ENCODE data around the gene OXSR1.

The OXSR1 gene

DNA sequence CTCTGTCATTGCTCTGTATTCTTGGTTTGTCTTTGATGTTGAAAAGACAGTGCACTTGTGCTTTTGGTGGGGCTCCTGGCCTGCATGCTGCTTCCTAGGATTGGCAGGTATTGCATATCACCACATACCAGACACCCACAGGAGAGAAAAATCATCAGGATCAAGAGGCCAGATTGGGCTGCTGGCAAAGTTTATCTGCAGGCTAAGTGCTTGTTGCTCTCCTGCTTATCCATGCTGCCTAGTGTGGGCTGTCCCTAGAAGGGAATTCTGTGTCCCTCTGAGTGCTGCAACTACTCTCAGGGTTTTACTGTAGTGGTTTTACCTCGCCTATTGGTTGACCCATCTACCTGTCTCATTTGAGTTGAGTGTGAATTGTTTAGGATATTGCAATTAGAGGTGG is 99.4 kb downstream of the OXSR1 start:
- Histone ChIP-seq H3K9ac (ENCODE audit: low read length) (no peak overlapping the region), H3K27ac (ENCODE audit: low read depth, low read length) (no peak overlapping the region), H3K27me3 (ENCODE audit: control insufficient read depth, insufficient read depth, low read length) (no peaks in the 10 kb centered on the region), H3K4me1 (ENCODE audit: control insufficient read depth, insufficient read depth, low read length) (no peaks in the 10 kb centered on the region), H3K4me3 (ENCODE audit: low read length) (no peak overlapping the region), H3K36me3 (ENCODE audit: control insufficient read depth, insufficient read depth, low read length) (no peaks in the 10 kb centered on the region)

DNA sequence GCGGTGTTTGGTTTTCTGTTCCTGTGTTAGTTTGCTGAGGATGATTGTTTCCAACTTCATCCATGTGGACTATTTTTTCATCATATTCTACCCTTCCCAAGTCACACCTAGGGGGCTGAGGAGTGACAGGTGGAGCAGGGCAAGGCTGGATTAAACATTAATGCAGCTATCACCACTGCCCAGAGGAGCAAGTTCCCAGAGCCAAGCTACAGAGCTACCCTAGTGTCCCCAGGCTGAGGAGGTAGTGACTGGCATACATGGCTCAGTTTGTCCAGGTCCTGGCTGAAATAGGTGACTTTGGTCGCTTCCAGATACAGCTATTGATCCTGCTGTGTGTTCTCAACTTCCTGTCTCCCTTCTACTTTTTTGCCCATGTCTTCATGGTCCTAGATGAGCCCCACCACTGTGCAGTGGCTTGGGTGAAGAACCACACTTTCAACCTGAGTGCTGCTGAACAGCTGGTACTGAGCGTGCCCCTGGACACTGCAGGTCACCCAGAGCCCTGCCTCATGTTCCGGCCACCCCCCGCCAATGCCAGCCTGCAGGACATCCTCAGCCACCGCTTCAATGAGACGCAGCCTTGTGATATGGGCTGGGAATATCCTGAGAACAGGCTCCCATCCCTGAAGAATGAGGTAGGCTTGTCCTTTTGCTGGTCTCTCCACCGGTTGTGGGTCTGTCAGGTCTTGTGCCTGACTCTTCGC is 100.4 kb downstream of the OXSR1 start, which contains the start of gene SLC22A13:
SLC22A13 (plus strand) TSS at position 209 of the 704 bp plus-strand sequence; CDS start at position 258, 49 bp downstream.
- Histone ChIP-seq H3K4me3 (ENCODE audit: low read length) (no peak within 1 kb of the TSS), H3K36me3 (ENCODE audit: control insufficient read depth, insufficient read depth, low read length) (no peaks in the 10 kb centered on the region), H3K27me3 (ENCODE audit: control insufficient read depth, insufficient read depth, low read length) (no peaks in the 10 kb centered on the region), H3K4me1 (ENCODE audit: control insufficient read depth, insufficient read depth, low read length) (no peaks in the 10 kb centered on the region), H3K9ac (ENCODE audit: low read length) (no peak within 1 kb of the TSS), H3K27ac (ENCODE audit: low read depth, low read length) (no peak within 1 kb of the TSS)

DNA sequence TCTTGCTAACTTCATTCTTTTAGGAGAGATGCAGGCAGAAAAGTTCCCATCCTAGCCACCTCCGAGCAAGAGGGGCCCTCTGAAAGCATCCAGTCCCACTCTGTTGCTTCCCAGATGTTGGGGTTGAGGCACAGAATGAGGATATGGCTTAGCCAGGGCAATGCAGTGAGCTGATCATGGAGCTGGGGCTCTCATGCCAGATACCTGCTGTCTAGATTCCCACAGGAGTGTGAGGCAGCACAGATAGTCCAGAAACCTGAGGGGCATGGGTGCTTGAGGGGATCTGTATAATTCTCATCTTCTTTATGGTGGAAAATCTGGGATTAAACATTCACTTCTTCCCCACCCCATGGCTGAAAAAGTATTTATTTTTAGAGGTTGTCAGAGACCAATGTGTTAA is 101.5 kb downstream of the OXSR1 start:
- H3K27me3 ChIP-seq (ENCODE audit: control insufficient read depth, insufficient read depth, low read length), result no peaks in the 10 kb centered on the region
- H3K36me3 ChIP-seq (ENCODE audit: control insufficient read depth, insufficient read depth, low read length), result no peaks in the 10 kb centered on the region
- H3K4me3 ChIP-seq (ENCODE audit: low read length), result no peak overlapping the region
- no peak overlapping the region for H3K27ac ChIP-seq (ENCODE audit: low read depth, low read length)
- no peaks in the 10 kb centered on the region for H3K4me1 ChIP-seq (ENCODE audit: control insufficient read depth, insufficient read depth, low read length)
- H3K9ac ChIP-seq (ENCODE audit: low read length), result no peak overlapping the region

DNA sequence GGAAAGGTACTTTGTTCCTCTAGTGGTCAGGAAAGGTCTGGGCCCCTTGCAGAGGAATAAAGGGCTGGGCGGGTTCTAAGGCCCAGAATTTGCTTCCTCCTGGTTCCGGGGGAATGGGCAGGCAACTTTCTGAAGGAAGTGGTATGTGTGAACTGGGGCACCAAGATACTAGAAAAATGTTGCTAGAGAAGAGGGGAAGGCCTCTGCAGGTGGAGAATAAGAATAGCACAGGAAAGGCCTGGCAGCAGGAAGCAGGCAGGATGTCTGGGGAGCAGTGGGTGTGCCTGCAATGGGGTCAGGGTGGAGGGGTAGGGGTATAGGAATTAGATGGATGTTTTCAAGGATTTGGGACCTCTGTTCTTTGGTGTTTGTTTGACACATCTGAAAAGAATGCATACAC is 102.3 kb downstream of the OXSR1 start:
- Histone ChIP-seq H3K36me3 (ENCODE audit: control insufficient read depth, insufficient read depth, low read length) (no peaks in the 10 kb centered on the region), H3K27ac (ENCODE audit: low read depth, low read length) (no peak overlapping the region), H3K27me3 (ENCODE audit: control insufficient read depth, insufficient read depth, low read length) (no peaks in the 10 kb centered on the region), H3K9ac (ENCODE audit: low read length) (no peak overlapping the region), H3K4me1 (ENCODE audit: control insufficient read depth, insufficient read depth, low read length) (no peaks in the 10 kb centered on the region), H3K4me3 (ENCODE audit: low read length) (no peak overlapping the region)

DNA sequence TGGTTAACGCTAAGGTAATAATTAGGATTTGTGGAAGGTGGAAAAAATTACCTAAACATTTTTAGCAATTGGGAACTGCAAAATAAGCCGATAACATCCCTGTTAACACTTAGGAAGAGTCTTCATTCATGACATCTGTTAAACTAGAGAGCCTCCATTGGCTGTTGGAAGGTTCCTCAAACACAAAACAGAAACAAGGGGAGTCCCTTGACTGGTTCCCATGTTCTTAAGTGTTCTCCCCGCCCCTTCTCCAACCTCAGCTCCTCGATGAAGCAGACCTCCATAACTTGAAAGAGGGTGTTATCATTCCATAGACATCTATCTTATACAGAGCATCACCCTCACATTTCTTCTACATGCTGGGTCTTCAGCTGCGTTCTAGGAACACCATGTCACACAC is 102.8 kb downstream of the OXSR1 start:
- no peaks in the 10 kb centered on the region for H3K27me3 ChIP-seq (ENCODE audit: control insufficient read depth, insufficient read depth, low read length)
- no peaks in the 10 kb centered on the region for H3K36me3 ChIP-seq (ENCODE audit: control insufficient read depth, insufficient read depth, low read length)
- H3K4me3 ChIP-seq (ENCODE audit: low read length), result no peak overlapping the region
- no peaks in the 10 kb centered on the region for H3K4me1 ChIP-seq (ENCODE audit: control insufficient read depth, insufficient read depth, low read length)
- no peak overlapping the region for H3K27ac ChIP-seq (ENCODE audit: low read depth, low read length)
- no peak overlapping the region for H3K9ac ChIP-seq (ENCODE audit: low read length)

DNA sequence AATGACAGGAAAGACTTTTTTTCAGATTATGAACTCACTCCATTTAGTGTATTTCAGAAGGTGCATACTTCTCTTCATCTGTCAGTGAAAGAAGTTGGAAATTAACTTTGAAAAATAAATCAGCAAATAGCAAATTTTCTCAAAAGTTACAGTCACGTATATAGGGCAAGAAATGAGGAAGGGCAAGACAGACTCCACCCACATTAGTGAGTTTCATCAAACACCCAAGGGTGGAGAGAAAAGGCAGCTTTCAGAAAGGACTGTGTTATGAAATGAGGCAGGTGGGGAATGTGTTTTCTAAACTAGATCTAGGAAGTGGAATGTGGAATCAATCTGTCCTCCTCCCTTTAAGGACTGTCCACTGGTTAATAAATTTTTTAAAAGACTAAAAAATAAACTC is 103.2 kb downstream of the OXSR1 start:
- no peaks in the 10 kb centered on the region for H3K36me3 ChIP-seq (ENCODE audit: control insufficient read depth, insufficient read depth, low read length)
- no peak overlapping the region for H3K27ac ChIP-seq (ENCODE audit: low read depth, low read length)
- no peak overlapping the region for H3K4me3 ChIP-seq (ENCODE audit: low read length)
- H3K9ac ChIP-seq (ENCODE audit: low read length), result no peak overlapping the region
- no peaks in the 10 kb centered on the region for H3K4me1 ChIP-seq (ENCODE audit: control insufficient read depth, insufficient read depth, low read length)
- no peaks in the 10 kb centered on the region for H3K27me3 ChIP-seq (ENCODE audit: control insufficient read depth, insufficient read depth, low read length)

DNA sequence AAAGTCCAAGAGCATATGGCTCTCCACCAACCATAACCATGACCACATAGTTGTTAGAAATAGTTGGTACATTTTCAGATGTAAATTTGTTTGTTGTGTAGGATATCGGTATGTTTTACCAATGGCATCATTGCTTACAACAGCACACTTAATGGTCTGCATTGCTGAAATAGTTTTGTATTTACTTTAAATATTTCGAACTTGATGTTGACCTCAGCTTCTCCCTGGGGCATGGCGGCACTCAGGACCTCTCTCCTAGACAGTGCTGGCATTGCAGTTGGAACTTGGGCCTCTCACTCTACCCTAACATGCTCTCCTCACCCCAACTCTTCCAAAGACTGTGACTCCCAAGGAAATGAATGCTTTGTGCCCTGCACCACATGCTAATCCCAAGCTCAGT is 105.3 kb downstream of the OXSR1 start:
- Histone ChIP-seq H3K9ac (ENCODE audit: low read length) (no peak overlapping the region), H3K27me3 (ENCODE audit: control insufficient read depth, insufficient read depth, low read length) (no peaks in the 10 kb centered on the region), H3K4me3 (ENCODE audit: low read length) (no peak overlapping the region), H3K27ac (ENCODE audit: low read depth, low read length) (no peak overlapping the region), H3K4me1 (ENCODE audit: control insufficient read depth, insufficient read depth, low read length) (no peaks in the 10 kb centered on the region), H3K36me3 (ENCODE audit: control insufficient read depth, insufficient read depth, low read length) (no peaks in the 10 kb centered on the region)

DNA sequence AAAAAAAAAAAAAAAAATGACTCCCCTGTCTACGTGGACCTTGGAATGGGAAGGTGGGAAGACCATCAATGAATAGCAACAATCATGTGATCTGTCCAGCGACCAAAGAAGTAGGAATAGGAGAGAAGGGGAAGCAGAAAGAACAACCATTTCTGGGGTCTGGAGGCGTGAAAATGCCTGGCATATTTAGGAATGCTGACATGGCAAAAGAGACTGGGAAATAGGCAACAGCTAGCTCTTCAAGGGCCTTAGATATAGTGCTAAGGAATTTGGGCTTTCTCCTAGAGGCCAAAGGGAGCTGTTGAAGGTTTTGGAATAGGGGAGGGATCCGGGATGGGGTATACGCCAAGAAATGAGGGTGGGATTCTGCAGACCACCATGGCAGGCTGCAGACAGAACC is 106.2 kb downstream of the OXSR1 start:
- no peak overlapping the region for H3K9ac ChIP-seq (ENCODE audit: low read length)
- H3K27me3 ChIP-seq (ENCODE audit: control insufficient read depth, insufficient read depth, low read length), result no peaks in the 10 kb centered on the region
- H3K27ac ChIP-seq (ENCODE audit: low read depth, low read length), result no peak overlapping the region
- H3K4me1 ChIP-seq (ENCODE audit: control insufficient read depth, insufficient read depth, low read length), result no peaks in the 10 kb centered on the region
- H3K36me3 ChIP-seq (ENCODE audit: control insufficient read depth, insufficient read depth, low read length), result no peaks in the 10 kb centered on the region
- H3K4me3 ChIP-seq (ENCODE audit: low read length), result no peak overlapping the region

DNA sequence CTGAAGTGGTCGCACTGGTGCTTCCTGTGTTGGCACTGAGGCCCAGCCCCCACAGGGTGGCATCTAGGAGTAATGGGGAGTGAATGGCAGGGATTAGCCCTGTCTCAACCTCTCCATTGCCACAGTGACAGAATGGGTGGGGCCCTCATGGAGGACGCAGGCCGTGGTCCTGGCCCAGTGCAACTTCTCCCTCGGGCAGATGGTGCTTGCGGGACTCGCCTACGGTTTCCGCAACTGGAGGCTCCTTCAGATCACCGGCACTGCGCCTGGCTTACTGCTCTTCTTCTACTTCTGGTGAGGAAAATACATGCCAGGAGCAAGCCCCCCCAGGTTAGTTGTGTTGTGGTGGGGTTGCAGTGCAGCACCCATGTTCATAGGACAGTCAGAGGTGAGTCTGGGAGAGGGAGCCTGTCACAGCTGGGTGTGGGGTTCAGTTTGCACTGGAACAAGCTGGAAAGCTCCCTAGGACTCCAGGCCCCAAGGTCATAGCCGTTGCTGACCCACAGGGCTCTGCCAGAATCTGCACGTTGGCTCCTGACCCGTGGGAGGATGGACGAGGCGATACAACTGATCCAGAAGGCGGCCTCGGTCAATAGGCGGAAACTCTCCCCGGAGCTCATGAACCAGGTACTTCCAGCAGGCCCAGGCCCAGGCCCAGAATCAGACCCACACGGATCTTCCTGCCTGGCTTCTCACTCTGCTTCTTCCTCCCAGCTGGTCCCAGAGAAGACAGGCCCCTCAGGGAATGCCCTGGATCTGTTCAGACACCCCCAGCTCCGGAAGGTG is 109.7 kb downstream of the OXSR1 start:
- H3K9ac ChIP-seq (ENCODE audit: low read length), result no peak overlapping the region
- no peaks in the 10 kb centered on the region for H3K36me3 ChIP-seq (ENCODE audit: control insufficient read depth, insufficient read depth, low read length)
- H3K4me1 ChIP-seq (ENCODE audit: control insufficient read depth, insufficient read depth, low read length), result no peaks in the 10 kb centered on the region
- H3K27me3 ChIP-seq (ENCODE audit: control insufficient read depth, insufficient read depth, low read length), result no peaks in the 10 kb centered on the region
- no peak overlapping the region for H3K27ac ChIP-seq (ENCODE audit: low read depth, low read length)
- no peak overlapping the region for H3K4me3 ChIP-seq (ENCODE audit: low read length)

DNA sequence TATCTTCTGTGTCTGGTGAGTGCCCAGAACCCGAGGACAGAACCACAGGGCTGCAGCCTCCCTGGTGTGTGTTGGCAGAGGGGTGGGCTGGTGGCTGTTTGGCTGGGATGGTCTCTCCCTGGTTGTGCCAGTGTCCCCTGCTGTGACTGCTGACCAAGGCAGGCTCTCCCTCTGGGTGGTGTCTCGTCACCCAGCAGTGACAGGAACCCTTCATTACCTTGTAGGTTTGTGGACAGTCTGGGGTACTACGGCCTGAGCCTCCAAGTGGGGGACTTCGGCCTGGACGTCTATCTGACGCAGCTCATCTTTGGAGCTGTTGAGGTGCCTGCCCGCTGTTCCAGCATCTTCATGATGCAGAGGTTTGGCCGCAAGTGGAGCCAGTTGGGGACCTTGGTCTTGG is 110.3 kb downstream of the OXSR1 start:
- Histone ChIP-seq H3K9ac (ENCODE audit: low read length) (no peak overlapping the region), H3K27me3 (ENCODE audit: control insufficient read depth, insufficient read depth, low read length) (no peaks in the 10 kb centered on the region), H3K4me1 (ENCODE audit: control insufficient read depth, insufficient read depth, low read length) (no peaks in the 10 kb centered on the region), H3K36me3 (ENCODE audit: control insufficient read depth, insufficient read depth, low read length) (no peaks in the 10 kb centered on the region), H3K27ac (ENCODE audit: low read depth, low read length) (no peak overlapping the region), H3K4me3 (ENCODE audit: low read length) (no peak overlapping the region)

DNA sequence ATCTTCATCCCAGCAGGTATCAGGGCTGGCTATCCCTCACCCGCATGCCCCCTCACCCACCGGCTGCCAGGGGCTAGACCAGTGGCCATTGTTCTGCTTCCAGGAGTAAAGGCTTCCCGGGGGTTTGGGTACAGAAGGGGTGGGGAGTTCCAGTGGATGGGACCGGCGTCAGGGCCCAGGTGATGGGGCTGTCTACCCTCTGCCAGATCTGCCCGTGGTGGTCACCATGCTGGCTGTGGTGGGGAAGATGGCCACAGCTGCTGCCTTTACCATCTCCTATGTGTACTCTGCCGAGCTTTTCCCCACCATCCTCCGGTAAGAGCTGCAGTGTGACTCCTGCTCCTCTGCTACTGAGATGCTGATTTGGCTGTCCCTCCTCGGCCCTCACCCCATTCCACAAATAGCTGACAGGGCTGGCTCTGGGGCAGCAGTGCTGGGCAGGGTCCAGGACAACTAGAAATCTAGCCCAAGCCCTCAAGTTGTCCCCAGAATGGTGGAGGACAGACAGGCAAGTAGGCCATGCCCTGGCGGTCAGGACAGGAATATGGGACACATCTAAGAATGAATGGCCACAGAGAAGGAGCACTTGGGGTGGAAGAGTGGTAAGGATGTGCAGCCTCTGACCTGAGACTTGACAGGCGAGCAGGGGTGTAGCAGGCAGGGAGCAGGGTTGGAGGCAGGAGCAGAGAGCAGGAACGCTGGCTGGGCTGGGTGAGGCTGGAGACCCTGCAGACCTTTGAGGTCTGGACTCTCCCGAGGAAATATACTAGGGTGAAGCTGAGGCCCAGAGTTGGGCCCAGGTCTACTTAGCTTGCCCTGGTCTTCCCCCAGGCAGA is 111.0 kb downstream of the OXSR1 start:
- no peak overlapping the region for H3K4me3 ChIP-seq (ENCODE audit: low read length)
- H3K27me3 ChIP-seq (ENCODE audit: control insufficient read depth, insufficient read depth, low read length), result no peaks in the 10 kb centered on the region

DNA sequence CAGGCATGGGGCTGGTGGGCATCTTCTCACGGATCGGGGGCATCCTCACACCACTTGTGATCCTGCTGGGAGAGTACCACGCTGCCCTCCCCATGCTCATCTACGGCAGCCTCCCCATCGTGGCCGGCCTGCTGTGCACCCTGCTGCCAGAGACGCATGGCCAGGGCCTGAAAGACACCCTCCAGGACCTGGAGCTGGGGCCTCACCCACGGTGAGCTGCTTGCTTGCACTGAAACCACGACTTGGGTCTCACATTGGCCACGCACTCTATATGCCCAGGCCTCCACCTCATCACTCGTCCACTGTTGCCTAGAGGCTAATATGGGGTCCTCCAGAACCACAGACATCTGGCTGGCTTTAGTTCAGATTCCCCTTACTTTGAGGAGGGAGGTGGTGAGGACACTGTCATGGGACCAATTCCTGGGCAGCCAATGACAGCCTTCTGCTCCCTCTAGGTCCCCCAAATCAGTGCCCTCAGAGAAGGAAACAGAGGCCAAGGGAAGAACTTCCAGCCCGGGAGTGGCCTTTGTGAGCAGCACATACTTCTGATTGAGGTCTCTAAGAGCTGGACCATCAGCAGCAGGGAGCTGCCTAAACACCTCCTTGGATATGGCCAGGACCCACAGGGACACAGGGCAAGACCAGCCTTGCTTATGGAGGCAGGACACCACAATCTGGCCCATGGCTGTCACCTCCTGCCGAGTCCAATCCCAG is 111.7 kb downstream of the OXSR1 start:
- Histone ChIP-seq H3K9ac (ENCODE audit: low read length) (no peak overlapping the region), H3K36me3 (ENCODE audit: control insufficient read depth, insufficient read depth, low read length) (no peaks in the 10 kb centered on the region), H3K4me1 (ENCODE audit: control insufficient read depth, insufficient read depth, low read length) (no peaks in the 10 kb centered on the region), H3K4me3 (ENCODE audit: low read length) (no peak overlapping the region), H3K27ac (ENCODE audit: low read depth, low read length) (no peak overlapping the region), H3K27me3 (ENCODE audit: control insufficient read depth, insufficient read depth, low read length) (no peaks in the 10 kb centered on the region)

More for the DNA sequence above, 111.0 kb downstream of the OXSR1 start:
- Histone ChIP-seq H3K4me1 (ENCODE audit: control insufficient read depth, insufficient read depth, low read length) (no peaks in the 10 kb centered on the region), H3K27ac (ENCODE audit: low read depth, low read length) (no peak overlapping the region), H3K36me3 (ENCODE audit: control insufficient read depth, insufficient read depth, low read length) (no peaks in the 10 kb centered on the region), H3K9ac (ENCODE audit: low read length) (no peak overlapping the region)
